ENCODE data around the gene KSR1.
"Not testable (repeated sequence)": the region's sequence is repeated elsewhere in the genome, so short reads cannot be mapped to it uniquely, and the experiment has no call there.

KSR1 gene

DNA sequence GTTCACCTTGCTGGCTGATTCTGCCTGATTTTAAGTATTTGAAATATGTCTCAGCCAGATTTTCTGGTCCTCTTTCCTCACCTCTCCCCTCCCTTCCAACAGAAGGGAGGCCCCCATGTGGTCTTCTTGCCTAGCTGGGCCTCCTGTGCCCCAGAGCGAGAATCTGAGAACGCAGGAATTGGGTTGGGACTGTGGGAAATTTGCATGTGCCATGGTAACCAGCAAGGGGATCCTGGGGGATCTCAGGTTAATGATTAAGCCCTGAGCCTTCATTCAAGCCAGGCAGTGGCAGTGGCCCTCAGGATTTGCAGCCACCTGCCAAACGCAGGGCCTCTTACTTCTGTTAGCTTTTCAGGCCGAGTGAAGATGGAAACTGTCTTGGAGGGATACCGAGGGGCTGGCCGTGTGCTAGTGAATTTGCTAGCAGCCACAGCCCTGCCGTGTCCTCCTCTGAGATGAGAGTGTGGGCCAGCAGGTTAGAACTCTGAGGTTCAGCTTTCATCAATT lies 40.2 kb downstream of the KSR1 start:
- DNase-seq, result no peak

DNA sequence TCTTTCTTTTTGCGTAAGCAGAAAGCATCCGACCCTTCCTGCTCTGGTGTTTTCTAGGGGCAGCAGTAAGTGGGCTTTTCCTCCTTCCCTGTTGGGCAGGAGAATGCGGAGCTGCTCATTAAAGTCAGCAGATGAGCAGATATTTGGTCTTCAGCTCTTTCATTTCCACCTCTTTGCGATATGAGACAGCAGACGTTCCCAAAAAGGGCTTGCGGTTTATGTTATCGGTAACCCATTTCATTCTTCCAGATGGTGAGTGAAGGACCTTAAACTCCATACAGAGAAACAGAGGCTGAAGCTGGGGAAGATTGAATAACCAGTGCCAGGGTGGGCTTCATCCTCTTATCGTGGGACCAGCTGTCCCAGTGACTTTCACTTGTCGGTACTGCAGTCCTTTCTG lies 40.7 kb downstream of the KSR1 start:
- no peak for DNase-seq

DNA sequence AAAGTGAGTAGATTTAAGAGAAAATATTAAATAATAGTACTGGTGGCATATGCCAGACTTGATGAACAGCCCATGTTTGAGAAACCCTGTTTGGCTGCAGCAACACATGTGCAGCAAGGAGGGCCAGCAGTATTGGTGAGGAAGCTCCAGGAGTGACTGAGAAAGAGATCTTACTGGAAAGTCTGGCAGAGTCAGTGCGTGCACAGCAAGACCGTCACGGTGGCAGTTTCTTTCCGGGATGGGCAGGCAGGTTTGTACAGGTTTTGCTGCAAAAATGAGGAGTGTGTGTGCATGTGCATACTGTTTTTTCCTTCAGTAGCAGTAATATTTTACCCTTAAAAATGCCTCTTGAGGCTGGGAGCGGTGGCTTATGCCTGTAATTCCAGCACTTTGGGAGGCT lies 41.4 kb downstream of the KSR1 start:
- no peak for DNase-seq

DNA sequence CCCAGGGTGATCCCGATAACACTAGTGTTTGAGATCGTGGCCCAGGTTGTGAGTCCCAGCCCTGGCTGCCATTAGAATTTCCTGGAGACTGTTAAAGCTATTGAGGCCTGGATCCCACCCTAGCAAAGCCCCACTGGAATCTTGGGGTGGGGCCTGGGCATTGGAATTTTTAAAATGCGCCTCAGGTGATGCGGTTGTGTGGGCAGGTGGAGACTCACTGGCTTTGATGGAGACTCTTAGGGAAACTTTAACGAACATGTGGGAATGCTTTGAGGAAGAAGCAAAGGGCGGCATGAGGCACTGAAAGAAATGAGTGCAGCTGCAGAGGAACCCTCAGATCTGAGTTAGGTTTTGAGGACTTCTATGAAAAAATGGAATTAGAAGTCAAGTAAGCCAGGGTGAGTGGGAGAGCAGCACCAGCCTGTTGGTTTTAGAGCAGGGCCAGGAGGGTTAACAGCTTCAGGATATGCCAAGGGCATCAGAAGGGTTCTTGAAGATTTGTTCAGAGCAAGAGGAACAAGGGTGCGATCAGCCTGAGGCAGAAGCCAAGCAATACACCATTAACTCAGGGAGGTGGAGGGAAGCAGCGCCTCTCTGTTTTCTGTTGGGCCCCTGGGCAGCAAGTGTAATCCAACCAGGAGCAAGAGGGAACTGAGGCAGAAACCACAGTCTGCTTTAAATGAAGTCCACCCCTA lies 42.5 kb downstream of the KSR1 start:
- DNase-seq, result no peak

DNA sequence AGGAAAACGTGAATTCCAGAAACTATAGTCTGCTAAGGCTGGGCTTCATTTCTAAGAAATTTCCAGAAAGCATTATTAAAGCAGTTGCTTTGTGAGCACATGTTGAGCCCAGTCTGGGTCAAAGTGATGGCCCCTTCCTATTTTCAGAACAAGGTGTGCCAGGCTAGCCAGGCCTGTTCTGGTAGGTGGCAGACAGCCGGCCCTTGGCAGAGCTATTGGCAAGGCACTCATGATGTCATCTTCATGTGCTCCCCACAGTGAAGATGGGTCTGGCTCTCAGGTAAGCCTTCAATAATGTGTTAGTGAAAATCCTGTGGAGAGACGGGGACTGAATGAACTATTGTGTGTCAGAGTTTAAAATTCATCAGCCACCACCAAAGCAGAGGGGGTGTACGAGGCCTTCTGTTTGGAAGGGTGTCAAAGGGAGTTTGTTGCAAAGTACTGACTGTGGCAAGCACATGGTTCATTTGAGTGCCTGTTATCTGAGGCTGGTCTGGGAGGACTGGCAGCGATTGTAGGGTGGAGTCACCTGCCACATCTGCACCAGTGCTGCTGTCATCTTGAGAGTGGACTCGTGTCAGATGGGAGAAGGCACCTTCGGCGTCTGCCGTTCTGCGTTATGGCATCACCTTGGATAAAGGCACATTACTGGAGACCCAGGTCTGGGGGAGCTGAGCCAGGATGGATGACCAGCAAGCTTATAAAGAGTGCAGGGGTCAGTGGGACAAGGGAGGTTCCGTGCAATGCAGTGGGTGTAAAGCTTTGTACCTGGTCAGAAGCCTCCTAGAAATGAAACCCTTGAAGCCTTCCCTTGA lies 43.4 kb downstream of the KSR1 start:
- DNase-seq, result no peak

DNA sequence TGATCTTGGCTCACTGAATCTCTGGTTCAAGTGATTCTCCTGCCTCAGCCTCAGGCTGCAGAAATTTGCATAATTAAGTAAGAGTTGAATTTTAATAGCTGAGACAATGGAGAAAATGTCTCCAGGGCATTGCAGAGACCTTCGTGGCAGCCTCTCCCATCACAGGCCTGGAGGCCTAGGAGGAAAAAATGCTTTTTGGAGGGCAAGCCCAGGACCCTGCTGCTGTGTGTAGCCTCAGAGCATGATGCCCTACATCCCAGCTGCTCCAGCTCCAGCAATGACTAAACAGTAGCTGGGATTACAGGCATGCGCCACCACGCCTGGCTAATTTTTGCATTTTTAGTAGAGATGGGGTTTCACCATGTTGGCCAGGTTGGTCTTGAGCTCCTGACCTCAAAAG lies 45.1 kb downstream of the KSR1 start:
- DNase-seq, result not testable (repeated sequence)

DNA sequence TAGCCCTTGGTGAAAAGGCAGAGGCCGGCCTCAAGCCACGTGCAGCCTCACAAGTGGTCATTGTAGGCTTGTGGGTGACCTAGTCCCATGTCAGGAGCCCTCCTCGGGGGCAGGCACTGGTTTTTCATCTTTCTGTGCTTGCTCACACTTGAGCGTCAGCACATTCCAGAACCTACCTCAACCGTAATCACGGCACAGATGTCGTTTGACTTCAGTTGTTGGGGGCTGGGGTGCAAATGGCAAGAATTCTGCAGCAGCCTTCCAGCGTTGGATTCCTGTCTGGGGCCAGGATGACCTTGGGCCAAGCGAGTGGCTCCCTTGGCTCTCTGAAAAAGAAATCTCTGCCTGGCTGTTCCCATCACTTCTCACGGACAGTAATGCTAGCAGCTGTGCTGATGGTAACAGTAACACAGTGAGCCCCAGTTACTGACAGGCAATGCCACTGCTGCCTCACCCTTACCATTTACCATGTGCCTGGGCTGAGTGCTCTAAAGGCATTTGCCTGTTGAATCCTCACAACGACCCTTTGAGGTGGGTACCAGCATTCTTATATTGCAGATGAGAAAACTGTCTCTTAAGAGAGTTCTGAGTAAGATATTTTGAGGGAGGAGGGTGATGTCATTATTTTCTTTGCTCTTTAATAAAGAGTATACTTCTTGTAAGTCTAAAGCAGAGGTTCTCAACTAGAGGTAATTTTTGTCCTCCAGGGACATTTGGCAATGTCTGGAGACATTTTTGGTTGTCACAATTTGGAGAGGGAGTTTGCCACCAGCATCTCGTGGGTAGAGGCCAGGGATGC lies 46.5 kb downstream of the KSR1 start:
- no peak for DNase-seq

DNA sequence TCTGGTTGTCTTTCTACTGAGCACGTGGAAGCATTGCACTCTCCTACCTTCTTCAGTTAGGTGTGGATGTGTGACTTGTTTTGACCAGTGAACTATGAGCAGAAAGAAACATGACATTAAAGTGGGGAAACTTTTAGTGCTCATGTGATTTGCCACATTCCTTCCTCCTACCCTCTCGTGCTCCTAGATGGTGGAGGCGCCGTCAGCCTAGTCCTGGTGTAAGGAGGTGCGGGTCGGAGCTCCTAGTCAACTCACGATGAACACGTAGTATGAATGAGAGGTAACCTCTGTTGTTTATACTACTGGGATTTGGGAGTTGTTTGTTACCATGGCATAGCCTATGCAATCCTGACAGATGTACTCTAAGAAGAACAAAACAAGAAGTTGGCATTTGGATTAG lies 47.4 kb downstream of the KSR1 start:
- no peak for DNase-seq

DNA sequence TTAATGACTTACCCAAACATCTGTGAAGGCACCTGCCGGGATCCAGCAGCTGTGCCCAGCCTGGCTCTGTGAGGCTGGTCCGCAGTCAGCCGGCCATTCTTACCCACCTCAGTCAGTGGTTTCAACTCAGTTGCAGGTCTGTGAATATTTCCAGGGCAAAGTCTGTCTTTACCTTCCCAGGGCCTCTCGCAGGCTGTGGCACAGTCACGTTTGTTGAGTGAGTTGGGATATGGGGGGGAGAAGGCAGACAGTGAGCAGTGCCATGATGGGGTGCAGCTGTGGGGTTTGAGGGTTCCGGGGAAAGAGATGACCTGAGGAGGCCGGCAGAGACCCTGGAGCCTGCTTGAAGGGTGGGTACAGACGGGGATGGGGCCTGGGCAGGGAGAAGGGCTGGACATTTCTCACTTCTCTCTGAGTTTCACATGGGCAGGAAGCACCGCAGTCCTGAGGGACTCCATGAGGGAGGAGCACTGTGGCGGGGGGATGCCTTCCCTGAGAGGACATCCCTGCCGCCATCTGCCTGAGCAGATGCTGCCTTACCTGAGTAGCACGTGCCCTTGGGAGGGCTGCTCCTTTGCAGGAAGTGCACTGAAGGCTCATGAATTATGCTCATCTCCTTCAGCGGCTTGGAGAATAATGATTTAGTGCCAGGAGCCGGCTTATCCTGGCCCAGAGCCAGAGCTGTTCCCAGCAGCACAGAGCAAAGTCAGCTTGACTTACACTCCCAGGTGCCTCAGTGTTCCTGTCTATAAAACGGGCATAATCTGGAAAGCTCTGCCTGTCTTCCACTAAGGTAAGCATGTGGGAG lies 48.1 kb downstream of the KSR1 start:
- DNase-seq, result no peak

DNA sequence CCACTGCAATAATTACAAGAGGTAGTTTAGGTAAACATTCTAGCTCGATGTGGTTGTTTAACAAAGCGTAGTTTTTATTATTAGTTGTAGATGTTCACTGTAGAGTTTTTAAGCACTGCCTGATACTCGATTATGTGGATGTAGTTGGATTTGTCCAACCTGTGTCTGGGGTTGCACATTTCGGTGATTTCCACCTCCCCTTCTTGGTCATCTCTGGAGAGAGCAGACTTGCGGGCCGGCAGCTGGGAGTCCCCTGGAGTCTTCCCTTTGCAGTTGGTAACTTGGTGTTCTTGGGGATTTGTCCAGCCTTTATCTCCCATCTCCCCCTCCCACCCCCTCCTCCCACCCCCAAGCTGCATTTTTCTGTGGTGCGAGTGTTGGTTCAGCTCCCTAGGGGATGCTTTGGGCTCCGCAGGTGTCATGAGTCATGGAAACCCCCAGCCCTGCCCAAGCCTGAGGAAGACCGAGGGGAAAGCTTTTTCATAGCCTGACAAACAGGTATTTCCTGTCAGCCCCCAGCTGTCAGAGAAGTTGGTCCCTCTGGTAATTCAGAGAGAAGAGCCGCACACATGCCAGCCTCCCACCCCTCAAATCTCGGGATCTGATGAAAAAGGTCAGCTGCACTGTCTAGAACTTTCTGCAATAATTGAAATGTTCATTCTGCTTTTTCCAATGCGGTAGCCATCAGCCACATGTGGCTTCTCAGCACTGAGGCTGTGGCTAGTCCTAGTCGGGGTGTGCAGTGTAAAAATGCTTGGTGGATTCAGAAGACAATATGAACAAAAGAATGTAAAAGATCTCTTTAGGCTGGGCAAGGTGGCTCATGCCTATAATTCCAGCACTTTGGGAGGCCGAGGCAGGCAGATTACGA lies 50.3 kb downstream of the KSR1 start:
- DNase-seq, result no peak

DNA sequence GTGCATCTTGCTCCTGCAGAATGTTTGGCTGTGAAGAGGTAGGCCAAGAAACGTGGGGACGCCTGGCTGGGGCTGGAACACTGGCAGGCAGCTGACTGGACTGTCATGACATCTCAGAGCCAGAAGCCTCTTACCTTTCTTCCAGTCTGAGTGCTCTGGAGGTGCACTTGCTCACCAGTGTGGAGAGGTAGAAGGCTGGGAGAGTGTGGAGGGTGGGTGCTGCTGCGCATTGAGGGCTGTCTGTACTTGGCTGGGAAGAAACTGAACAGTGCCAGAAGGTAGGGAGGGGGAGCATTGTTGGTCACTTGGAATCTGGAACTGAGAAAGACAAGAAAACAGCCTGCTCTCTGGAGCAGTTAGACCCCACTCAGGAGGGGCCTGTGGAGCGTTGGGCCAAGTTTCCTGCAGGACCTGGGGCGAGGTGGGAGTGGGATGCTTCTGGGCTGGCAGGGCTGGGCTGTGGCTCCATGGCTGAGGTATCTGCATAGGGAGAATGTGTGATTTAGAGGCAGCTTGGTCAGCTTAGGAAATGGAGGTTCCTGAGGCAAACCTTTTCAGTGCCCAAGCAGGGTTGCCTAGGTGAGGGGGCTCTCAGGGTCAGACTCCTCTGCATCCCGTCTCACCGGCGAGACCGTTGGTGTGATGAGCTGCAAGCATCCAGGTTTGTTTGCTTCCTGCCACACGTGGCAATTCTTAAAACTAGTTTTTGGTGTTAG lies 55.1 kb downstream of the KSR1 start:
- no peak for DNase-seq

DNA sequence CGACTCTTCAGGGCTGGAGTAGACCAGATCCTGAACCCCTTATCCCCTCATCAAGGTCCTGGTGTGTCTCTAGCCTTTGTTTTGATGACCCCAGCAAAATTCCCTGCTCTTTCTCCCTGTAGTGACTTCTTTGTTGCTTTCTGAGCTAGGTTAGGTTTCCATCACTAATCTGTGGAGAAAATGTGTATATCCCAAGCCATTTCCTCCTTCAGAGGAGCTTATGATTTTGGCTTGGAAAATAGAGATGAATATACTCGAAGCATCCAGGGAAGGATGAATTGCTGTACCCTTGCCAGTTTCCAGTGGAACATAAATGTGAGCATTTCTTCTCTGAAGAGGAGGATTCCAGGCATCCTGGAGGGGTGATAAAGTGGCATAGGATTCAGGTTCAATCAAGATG lies 55.8 kb downstream of the KSR1 start:
- DNase-seq, result no peak

DNA sequence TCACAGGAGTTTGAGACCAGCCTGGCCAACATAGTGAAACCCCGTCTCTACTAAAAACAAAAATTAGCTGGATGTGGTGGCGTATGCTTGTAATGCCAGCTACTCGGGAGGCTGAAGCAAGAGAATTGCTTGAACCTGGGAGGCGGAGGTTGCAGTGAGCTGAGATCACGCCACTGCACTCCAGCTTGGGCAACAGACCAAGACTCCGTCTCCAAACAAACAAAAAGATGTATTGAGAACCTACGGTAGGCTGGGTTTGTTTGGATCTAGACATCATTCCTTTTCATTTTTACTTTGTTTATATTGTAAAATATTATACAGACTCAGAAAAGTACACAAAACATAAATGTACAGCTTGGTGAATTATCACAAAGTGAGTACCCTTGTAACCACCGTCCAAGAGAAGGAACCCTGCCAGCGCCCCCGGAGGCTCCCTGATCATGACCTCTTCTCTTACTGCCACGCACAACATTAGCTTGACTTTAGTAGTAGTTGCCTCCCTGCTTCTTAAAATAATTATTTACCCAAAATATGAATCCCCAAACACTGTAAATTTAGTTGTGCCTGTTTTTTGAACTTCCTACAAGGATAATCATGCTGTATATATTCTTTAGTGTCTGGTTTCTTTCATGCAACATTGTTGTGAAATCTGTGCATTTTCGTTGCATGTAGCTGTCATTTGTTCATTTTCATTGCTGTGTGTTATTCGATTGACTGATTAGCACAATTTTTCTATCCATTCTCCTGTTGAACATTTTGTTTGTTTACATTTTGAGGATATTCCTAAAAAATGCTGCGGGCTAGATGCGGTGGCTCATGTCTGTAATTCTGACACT lies 56.5 kb downstream of the KSR1 start:
- DNase-seq, result no peak

DNA sequence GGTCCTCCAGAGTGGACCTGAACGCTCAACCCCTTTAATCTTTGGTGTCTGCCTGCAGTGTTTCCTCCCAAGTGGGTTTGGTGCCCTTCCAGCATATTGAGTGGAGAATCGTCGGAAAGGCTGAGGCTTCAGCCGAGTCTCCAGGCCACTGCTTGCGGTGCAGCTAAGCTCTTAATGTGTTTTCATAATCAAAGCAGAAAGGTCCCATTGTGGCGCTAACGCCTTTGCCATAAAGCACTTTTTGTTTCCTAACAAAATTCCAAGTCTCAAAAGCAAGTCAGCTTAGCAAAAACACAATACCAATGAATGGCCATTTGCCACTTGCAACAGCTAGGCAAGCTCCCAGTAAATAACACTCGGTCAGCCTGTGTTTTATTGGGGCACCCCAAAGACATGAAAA lies 57.6 kb downstream of the KSR1 start:
- no peak for DNase-seq

DNA sequence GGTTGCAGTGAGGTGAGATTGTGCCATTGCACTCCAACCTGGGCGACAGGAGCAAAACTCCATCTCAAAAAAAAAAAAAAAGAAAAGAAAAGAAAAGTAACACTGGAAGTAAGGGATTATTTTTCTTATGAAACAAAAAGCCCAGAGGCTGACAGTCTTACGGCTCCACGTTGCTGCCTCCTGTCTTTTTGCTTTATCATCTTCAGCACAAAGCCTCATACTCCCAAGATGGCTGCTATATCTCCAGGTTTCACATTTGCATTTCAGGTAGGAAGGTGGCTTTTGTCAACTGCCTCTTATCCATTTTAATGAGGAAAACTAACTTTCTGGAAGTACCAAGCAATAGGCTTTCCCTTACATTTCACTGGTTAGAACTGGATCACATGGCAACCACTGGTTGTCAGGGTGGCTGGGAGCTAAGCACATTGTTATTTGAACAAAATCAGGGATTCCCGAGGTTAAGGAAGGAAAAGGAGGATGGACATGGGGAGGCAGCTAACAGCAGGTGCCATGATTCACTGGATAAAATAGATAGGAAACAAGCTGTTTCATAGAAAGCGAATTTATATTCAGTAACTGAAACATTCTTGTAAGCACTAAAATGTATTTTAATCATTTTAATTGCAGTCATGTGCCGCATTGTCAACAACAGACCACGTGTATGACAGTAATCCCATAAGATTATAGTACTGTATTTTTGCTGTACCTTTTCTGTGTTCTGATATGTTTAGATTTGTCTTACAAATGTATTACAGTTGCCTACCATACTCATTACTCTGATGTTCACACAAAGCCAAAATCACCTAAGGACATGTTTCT lies 58.6 kb downstream of the KSR1 start:
- no peak for DNase-seq

DNA sequence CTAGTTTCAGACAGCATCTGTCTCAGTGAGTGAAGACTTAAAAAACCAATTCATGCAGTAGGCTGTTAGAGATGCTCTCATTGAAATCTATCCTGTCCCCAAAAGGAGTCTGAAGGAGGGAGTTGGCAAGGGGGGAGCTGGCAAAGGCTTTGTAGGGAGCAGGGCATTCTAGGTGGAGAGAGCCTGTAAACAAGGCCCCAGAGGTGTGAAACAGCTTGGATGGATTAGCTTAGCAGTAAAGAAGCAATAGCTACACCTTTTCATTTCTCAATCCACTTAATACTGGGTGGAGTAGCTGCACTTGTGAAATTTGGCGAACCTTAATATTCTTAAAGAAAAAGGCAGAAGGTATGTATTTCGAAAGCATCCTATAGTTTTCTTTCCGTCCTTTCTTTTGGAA lies 61.8 kb downstream of the KSR1 start:
- no peak for DNase-seq

DNA sequence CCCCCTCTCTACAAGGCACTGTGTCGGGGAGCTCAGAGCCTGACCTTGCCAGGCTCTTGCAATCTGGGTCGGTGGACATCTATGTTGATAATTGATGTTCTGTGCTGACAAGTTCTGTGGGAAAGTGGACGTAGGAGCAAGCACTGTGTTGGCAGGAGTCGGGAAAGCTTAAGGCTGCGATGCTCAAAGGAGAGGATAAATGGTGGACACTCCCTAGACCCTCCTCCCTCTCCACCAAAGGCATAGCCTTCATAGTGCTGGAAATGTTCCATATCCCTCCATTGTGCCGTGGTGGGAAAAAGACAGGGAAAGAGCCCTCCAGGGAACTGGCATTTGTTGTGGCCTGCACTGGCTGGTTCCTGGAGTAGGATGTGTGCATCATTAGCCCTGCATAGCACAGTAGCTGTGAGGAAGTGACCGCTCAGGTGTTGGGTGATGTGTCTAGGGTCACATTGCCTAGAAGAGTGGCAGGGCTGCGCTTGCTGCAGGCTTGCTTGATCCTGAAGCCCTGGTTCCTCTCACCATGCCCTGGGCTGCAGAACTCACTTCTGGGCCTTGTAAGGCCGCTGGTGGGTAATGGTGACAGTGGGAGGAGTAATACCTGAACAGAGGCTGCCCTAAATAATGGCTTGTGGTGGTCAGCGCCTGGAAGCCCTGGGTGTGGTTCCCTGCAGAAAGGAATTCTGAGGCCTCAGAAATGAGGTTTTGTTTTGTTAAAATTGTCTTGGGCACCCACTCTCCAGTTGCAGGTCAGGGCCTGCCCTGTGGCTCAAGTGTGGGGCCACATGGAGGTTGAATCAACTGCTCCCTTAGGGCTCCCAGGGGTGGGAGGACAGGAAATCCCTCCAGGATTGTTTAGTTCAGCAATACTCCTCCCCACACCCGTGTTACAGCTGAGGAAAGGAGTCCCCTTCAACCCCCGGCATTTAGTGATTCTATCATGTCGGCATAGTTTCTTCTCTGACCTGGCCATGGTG lies 62.6 kb downstream of the KSR1 start:
- DNase-seq, result no peak

DNA sequence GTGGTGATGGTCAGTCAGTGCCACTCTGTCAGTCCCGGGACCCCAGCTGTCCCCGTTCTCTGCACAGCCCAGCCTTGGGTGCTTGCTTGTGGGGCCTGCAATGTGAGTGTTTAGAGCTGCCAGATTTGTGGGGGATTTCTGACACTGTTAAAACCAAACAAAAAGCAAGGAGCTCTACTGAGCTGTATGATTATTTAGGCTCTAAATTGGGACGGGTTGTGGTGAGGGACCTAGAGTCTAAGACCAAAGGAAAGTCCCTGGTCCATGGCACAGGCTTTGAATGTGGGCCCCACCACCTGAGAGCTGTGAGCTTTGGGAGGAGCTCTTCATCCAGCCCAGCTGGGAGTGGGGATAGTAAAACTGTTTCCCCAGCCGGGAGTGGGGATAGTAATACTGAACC lies 63.3 kb downstream of the KSR1 start:
- no peak for DNase-seq

All from stimulated activated CD4-positive, alpha-beta T cell treated with anti-CD3 and anti-CD28 coated beads, Interleukin-4, amount 100 ng/mL, for 4 hours (primary cell).